OCI-M1 (cell line): ENCODE data around the gene SETD6.

Experiments
- DNase-seq: peaks from one replicate; lab custom pipeline; 2025; lab: John Stamatoyannopoulos, UW

The SETD6 gene

DNA sequence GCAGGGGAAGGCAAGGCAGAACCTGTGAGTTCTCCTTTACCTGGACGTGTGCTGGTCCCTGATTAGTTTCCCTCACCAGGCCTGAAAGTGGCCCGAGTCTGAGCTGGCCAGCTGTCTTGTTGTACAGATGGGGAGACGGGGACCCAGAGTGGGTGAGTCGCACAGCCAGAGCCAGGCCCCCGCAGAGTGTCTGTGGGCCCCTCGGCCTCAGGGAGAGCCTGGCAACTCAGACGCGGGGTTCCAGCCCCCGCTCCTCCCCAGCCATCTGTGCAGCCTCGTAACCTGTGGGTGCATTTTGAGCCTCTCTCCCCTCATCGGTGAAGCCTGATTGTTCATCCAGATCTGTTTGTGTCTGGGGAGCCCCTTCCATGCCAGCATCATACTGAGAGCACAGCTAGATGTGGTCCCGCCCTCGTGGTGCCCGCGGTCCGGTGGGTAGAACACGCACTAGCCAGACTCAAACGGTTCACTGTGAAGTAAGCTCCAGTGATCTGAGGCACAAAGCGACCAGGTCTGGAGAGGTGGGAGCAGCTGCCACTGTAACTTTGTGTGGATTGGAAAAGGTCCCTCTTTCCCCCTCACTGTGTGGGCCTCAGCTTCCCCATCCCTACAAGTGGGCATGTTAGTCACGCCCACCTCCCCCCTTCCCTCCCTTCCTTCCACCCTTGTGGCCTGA lies 21.4 kb upstream of the SETD6 start:
- no peak for DNase-seq

DNA sequence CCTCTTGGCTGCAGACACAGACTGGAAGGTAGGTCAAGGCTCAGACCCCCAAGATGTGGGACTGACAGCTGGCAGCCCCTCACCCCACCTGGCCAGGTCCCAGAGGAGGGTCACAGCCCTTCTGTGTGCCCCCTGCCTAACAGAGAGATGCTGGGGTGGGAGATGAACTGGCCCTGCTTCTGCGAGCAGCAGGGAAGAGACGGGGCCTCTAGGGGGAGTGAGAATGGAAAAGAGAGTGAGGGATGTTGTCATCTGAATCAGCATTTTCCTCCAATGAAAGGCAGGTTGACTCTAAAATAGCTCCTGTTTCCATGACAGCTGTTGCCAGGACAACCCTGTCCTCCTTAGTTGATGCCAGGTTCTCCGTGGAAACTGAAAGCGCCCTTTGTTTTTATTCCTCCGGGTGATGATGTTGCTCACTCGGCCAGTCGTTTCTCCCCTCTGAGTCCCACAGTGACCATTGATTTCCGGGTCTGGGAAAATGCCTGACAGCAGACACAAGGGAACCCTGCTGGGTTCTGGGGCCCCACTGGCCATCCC lies 20.3 kb upstream of the SETD6 start:
- DNase-seq: peak; percentile 93

GRCh38 chr16:58495521-58496331 lies 19.6 kb upstream of the SETD6 start:
- DNase-seq: no peak

DNA sequence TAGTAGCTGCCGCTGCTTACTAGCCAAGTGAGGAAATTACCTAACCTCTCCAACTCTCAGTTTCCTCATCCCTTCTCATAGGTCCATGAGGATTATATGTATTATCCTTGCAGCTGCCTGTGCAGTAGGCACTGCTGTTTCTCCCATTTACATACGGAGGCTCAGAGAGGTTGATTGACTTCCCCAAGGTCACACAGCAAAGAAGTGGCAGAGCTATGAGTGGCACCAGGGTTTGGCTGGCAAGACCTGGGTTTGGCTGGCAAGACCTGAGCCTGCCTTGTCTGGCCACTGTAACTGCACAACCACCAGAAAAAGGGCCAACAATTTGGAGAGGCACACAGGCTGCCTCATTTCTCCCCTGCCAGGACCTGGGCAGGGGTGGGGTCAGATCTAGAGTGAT lies 17.8 kb upstream of the SETD6 start:
- no peak for DNase-seq

DNA sequence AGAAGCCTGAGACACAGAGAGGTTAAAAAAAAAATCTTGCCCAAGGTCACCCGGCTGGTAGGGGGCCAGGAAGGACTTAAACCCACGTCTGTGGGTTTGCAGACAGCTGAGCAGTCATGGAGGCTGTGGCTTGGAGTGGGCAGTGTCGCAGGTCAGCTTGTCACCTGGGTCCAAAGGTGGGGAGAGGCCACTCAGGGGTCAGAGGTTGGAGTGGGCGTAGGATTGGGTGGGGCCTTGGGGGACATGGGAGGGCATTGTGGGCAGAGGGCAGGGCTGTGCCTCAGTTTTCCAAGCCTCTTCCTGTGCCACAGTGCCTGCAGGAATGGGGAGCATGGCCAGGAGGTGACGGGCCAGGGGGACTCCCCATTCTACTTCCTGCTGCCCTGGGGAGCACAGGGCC lies 17.4 kb upstream of the SETD6 start:
- no peak for DNase-seq

GRCh38 chr16:58498341-58499091 lies 16.8 kb upstream of the SETD6 start:
- DNase-seq: no peak

DNA sequence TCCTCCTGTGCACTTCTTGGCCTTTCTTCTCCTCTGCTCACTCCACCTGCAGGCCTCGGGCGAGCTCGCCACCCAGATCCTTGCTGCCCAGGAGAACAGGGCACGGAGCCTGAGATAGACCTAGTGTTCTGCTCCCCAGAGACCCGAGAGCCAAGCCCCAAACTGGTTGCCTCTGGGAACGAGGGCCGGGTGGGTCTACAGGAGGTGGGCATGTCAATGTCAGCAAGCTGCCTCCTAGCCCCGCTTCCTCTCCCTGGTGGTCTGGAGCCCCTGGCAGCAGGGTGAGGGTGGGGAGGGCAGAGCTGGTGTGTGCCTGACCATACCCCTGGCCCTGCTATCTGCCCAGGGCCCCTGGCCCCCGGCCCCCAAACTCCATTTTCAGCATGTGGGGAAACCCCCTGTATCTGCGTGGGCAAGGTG lies 16.2 kb upstream of the SETD6 start:
- DNase-seq: no peak

DNA sequence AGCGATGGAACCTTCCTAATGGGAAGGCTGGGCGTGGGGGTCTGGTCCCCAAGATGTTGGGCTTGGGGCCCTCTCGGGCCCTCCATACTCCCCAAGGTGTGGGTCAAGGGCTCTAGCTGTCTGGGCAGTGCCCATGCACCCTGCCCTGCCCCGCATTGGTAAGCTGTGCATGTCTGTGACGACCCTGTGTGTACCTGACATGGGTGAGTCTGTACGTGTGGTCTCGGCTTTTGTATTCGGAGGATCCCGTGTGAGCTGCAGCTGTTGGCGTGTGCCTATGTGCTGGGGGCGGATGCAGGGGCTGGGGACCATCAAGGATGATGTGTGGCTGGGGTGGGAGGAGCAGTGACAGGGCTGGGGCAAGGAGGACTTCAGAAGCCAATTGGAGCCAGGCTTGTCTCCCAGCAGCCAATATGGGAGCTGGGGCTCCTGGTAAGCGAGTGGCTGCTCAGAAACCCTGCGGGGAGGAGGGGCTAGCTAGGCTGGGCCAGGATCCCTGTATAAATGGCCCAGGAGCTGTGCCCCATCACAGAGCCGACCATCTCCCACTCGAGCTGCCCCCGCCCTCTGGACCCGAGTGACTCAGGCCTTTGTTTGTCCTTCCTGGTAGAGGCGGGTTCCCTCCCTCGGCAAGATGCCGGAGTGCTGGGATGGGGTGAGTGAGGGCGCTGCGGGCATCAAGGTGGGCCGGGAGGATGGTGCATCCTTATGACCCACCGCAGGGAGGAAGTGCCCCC lies 15.5 kb upstream of the SETD6 start, which contains the start of gene NDRG4:
Gene NDRG4, plus strand, starts transcription at position 529 of the 737 bp plus-strand sequence. Its CDS starts 106 bp downstream, at position 635.
- DNase-seq: peak; percentile 13

GRCh38 chr16:58500430-58501241 lies 14.7 kb upstream of the SETD6 start:
- DNase-seq: no peak

DNA sequence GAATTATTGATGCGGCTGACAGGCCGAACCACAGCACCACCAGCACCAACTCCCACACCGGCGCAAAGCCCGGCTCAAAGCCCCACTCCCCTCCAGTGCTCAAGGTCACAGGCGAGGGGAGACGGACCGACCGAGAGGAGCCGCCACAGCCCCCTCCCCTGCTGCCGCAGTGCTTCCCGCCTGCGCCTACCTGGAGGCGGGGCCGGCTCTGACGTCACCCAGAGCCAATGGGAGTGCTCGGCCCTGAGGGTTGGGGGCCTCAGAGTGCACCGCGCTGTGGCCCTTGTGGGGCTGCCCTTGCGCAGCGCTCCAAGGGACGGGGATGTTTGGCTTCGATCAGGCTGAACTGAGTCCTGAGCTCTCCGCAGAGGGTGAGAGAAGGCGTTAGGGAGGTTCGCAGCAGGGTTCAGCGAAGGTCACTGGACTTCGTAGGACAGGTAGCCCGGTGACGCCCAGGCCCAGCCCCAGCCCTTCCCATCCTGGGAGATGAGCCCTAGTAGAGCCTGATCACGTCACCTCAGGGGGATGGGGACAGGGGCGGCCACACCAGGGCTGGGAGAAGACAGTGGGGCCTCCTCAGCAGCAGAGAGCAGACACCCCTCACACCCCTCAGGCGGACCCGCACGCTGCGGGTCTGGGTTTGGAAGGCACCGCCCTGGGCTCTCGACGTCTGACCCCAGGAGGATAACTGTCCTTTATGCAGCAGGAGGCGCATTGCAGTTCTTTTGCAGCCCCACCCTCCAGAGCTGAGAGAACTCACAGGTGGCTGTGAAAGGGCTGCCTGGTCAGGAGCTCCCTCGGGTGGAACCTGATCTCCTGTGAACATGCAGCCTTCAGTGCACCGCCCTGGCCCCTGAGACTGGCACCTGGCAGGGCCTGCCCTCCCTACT lies 13.8 kb upstream of the SETD6 start:
- no peak for DNase-seq

- DNase-seq: no peak
Measured at GRCh38 chr16:58502217-58502921, 12.9 kb upstream of the SETD6 start.

GRCh38 chr16:58503166-58503862 lies 12.0 kb upstream of the SETD6 start:
- DNase-seq: no peak

GRCh38 chr16:58503863-58504688 lies 11.2 kb upstream of the SETD6 start:
- no peak for DNase-seq

GRCh38 chr16:58506241-58507194 lies 8.8 kb upstream of the SETD6 start:
- no peak for DNase-seq

GRCh38 chr16:58507195-58507962 lies 7.9 kb upstream of the SETD6 start:
- DNase-seq: peak; percentile 27
